Mammary epithelial cell (primary cell): ENCODE data around the gene FMO4.

ENCODE experiments used
- CTCF ChIP-seq, 2 donors: IDR thresholded peaks in 1 of 2; conservative IDR thresholded peaks in 1 of 2; 2 replicates each; pipeline ENCODE4 v1.5.1; 2011 to 2012; ENCODE audit warnings: inconsistent platforms in 2 of 2, low read length in 2 of 2, mild to moderate bottlenecking in 2 of 2, control low read depth in 1 of 2, low read depth in 1 of 2; ENCODE audit not compliant: insufficient read depth in 1 of 2; ENCODE audit errors: extremely low read depth in 1 of 2
- EZH2 ChIP-seq: IDR thresholded peaks from 2 replicates; pipeline ENCODE4 v1.6.1; 2012; ENCODE audit warnings: low read length, inconsistent platforms, borderline replicate concordance

GRCh38 chr1:171345536-171345935, 31.6 kb downstream of the FMO4 start:
- TF ChIP-seq CTCF (conservative IDR thresholded peaks at IDR 0.05 in 1 of 2, IDR thresholded peaks at IDR 0.05 in 1 of 2; ENCODE audit: extremely low read depth in 1 of 2, insufficient read depth in 1 of 2, low read depth in 1 of 2, low read length in 2 of 2) (no peak), EZH2 (no peak)
